ENCODE results near the gene TRIM39. TPM values are rescaled to one million over a fixed set of nuclear protein-coding genes. Genes with fewer than 3 reads are reported as not detected.

The TRIM39 gene
- total RNA-seq, 2 experiments from 2014 or later: 38.2 to 38.3 TPM

DNA sequence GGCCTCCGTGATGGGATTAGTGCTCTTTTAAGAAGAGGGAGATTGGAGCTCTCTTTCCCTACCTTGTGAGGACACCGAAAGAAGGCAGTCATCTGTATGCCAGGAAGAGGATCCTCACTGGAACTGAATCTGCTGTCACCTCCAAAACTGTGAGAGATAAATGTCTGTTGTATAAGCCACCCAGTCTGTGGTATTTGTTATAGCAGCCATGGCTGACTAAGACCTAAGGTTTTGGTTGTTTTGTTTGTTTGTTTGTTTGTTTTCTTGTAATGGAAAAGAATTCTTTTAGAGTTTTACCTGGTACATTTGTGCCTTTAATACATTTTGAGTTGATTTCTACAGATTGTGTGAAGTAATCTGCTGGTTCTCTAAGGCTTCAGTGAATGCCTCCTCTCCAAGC is 25.8 kb downstream of the TRIM39 start:
- POLR2A ChIA-PET: no interaction called here
- no peak for DNase-seq
- H3K27me3 Mint-ChIP-seq: peaks cover 24% of the 10 kb centered on the region

DNA sequence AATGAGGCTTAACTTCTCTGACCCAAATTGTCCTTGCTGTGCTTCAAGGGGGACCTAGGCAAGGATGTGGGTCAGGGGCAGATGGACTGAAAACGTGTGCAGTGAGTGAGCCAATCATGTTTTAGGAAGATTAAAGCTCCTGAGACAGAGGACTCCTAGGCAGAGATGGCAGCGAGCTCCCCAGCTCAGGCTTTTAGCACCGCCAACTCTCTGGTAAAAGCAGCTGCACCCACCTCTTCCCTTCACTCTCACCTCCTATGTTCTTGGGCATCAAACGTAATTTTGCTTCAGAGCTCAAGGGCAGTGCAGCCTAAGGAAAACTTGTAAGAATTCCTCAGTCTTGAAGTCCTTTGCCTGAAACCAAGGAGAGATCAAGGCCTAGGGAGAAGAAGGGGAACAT is 28.6 kb downstream of the TRIM39 start:
- Histone ChIP-seq H3K27ac (ENCODE audit: low read depth in 1 of 2, low read length in 2 of 2) (no peak overlapping the region), H3K4me1 (ENCODE audit: insufficient read depth, low read length) (peaks cover 7% of the 10 kb centered on the region), H3K27me3 (ENCODE audit: control insufficient read depth in 1 of 2, insufficient read depth in 2 of 2, low read length in 2 of 2) (peaks cover 18 to 34% of the 10 kb centered on the region in 2 experiments), H3K9me3 (ENCODE audit: control insufficient read depth in 1 of 2, insufficient read depth in 1 of 2, low read length in 2 of 2) (no peaks in the 10 kb centered on the region), H3K36me3 (ENCODE audit: insufficient read depth, low read length) (no peaks in the 10 kb centered on the region), H3K4me3 (ENCODE audit: low read length) (no peak overlapping the region)
- intact Hi-C loops (cut with DNase I, micrococcal nuclease): no loop called here
- DNase-seq: no peak
- ATAC-seq (ENCODE audit: poor library complexity): no peak
- ChIA-PET POLR2A (no interaction called here), CTCF (no interaction called here)
- Mint-ChIP-seq H3K9me3 (no peaks in the 10 kb centered on the region), H3K4me1 (ENCODE audit: low read depth) (peaks cover 10% of the 10 kb centered on the region), H3K27me3 (peaks cover 46% of the 10 kb centered on the region), H3K36me3 (ENCODE audit: low read depth) (no peaks in the 10 kb centered on the region), H3K27ac (no peak overlapping the region), H3K4me3 (no peak overlapping the region)
- TF ChIP-seq, protein P1, sequence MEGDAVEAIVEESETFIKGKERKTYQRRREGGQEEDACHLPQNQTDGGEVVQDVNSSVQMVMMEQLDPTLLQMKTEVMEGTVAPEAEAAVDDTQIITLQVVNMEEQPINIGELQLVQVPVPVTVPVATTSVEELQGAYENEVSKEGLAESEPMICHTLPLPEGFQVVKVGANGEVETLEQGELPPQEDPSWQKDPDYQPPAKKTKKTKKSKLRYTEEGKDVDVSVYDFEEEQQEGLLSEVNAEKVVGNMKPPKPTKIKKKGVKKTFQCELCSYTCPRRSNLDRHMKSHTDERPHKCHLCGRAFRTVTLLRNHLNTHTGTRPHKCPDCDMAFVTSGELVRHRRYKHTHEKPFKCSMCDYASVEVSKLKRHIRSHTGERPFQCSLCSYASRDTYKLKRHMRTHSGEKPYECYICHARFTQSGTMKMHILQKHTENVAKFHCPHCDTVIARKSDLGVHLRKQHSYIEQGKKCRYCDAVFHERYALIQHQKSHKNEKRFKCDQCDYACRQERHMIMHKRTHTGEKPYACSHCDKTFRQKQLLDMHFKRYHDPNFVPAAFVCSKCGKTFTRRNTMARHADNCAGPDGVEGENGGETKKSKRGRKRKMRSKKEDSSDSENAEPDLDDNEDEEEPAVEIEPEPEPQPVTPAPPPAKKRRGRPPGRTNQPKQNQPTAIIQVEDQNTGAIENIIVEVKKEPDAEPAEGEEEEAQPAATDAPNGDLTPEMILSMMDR (IDR thresholded peaks at IDR 0.05): no peak

More for the DNA sequence above, 25.8 kb downstream of the TRIM39 start:
- no peak for ATAC-seq (ENCODE audit: poor library complexity)
- H3K9me3 ChIP-seq (ENCODE audit: control insufficient read depth in 1 of 2, insufficient read depth in 1 of 2, low read length in 2 of 2): no peaks in the 10 kb centered on the region
- CTCF ChIA-PET: no interaction called here
- no peak overlapping the region for H3K27ac ChIP-seq (ENCODE audit: low read depth in 1 of 2, low read length in 2 of 2)
- Mint-ChIP-seq H3K4me1 (ENCODE audit: low read depth) (peaks cover 13% of the 10 kb centered on the region), H3K27ac (no peak overlapping the region), H3K9me3 (no peaks in the 10 kb centered on the region), H3K4me3 (no peak overlapping the region), H3K36me3 (ENCODE audit: low read depth) (peaks cover 3% of the 10 kb centered on the region)
- H3K4me3 ChIP-seq (ENCODE audit: low read length): no peak overlapping the region
- H3K4me1 ChIP-seq (ENCODE audit: insufficient read depth, low read length): peaks cover 4% of the 10 kb centered on the region
- intact Hi-C loops (cut with DNase I, micrococcal nuclease): loop anchor here in 1 of 2 experiments (5.0 kb wide), 1 partner anchor 35 kb away; no protein-coding TSS in a partner anchor
- no peaks in the 10 kb centered on the region for H3K36me3 ChIP-seq (ENCODE audit: insufficient read depth, low read length)
- TF ChIP-seq, protein P1 (IDR thresholded peaks at IDR 0.05): no peak
- peaks cover under 1 to 9% of the 10 kb centered on the region in 2 experiments for H3K27me3 ChIP-seq (ENCODE audit: control insufficient read depth in 1 of 2, insufficient read depth in 2 of 2, low read length in 2 of 2)

DNA sequence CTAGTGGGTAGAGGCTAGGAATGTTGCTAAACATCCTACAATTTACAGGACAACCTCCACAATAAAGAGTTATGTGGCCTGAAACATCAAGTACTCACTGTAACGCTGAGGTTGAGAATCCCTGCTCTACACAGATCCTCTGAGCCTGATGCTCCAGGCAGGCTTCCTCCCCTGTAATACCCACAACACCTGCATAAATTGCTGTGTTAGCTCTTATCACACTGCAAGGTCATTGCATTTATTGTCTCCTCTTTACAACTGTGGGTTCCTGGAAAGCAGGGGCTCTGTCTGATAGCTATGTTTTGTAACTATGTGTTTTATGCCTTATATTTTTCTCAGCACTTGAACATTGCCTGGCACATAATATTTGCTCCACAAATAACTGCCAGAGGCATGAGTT is 29.8 kb downstream of the TRIM39 start:
- no peak overlapping the region for H3K27ac ChIP-seq (ENCODE audit: low read depth in 1 of 2, low read length in 2 of 2)
- peaks cover 5% of the 10 kb centered on the region for H3K4me1 Mint-ChIP-seq (ENCODE audit: low read depth)
- no peak overlapping the region for H3K4me3 Mint-ChIP-seq
- POLR2A ChIA-PET: no interaction called here
- CTCF ChIA-PET: no interaction called here
- no peak overlapping the region for H3K27ac Mint-ChIP-seq
- no peak for ATAC-seq (ENCODE audit: poor library complexity)
- H3K4me3 ChIP-seq (ENCODE audit: low read length): no peak overlapping the region
- H3K27me3 Mint-ChIP-seq: peaks cover 56% of the 10 kb centered on the region
- no peaks in the 10 kb centered on the region for H3K9me3 ChIP-seq (ENCODE audit: control insufficient read depth in 1 of 2, insufficient read depth in 1 of 2, low read length in 2 of 2)
- no peaks in the 10 kb centered on the region for H3K36me3 Mint-ChIP-seq (ENCODE audit: low read depth)
- intact Hi-C loops (cut with DNase I, micrococcal nuclease): no loop called here
- H3K36me3 ChIP-seq (ENCODE audit: insufficient read depth, low read length): no peaks in the 10 kb centered on the region
- TF ChIP-seq, protein P1 (IDR thresholded peaks at IDR 0.05): no peak
- H3K4me1 ChIP-seq (ENCODE audit: insufficient read depth, low read length): peaks cover 7% of the 10 kb centered on the region
- DNase-seq: no peak
- no peaks in the 10 kb centered on the region for H3K9me3 Mint-ChIP-seq
- peaks cover 20 to 44% of the 10 kb centered on the region in 2 experiments for H3K27me3 ChIP-seq (ENCODE audit: control insufficient read depth in 1 of 2, insufficient read depth in 2 of 2, low read length in 2 of 2)

All from CD4-positive, alpha-beta T cell (primary cell).